SK-N-SH (cell line): ENCODE results near the gene RELN. TPM values are rescaled to one million over a fixed set of nuclear protein-coding genes. Genes with fewer than 3 reads are reported as not detected.

Experiments used
- CTCF ChIA-PET: fragments of 300-600, 350-600 bp; formaldehyde crosslinking; extraction: SDS; loops from one replicate; lab custom pipeline; 2021; lab: Yijun Ruan, JAX
- POLR2A ChIA-PET: fragments of 350-600 bp; sonication (Branson Sonifier 250); formaldehyde crosslinking; extraction: SDS; loops from one replicate; lab custom pipeline; 2020; ENCODE audit warnings: antibody characterized with exemption, inconsistent platforms; lab: Yijun Ruan, JAX
- DNase-seq: peaks from one replicate; pipeline ENCODE4 v3.0.0; 2012
- H2AFZ ChIP-seq: fragments of 200-600 bp; sonication (generic); 2 replicates; pipeline ENCODE4 v1.8.1; 2016; ENCODE audit warnings: antibody characterized with exemption, mild to moderate bottlenecking, low read depth
- H3F3A ChIP-seq: fragments of 200-600 bp; sonication (generic); replicated peaks from 2 replicates; pipeline ENCODE3; 2016; ENCODE audit warnings: antibody characterized with exemption, mild to moderate bottlenecking; ENCODE audit not compliant: insufficient read depth
- H3K27ac ChIP-seq, 2 experiments: fragments of 200-500 bp in 1 of 2; fragments of 200-600 bp in 1 of 2; sonication (Bioruptor generic) in 1 of 2; sonication (generic), shearing (Covaris generic) in 1 of 2; 2 replicates each; pipeline versions ENCODE4 v1.5.1 to v1.6.1; 2014 to 2016; ENCODE audit warnings: low read depth in 2 of 2, inconsistent platforms in 1 of 2, low read length in 1 of 2, mild to moderate bottlenecking in 1 of 2, mixed read lengths in 1 of 2
- H3K27me3 ChIP-seq: fragments of 200-600 bp; sonication (generic), shearing (Covaris generic); 2 replicates; pipeline ENCODE4 v1.6.1; 2016; ENCODE audit warnings: mixed run types; ENCODE audit not compliant: insufficient read depth
- H3K36me3 ChIP-seq, 2 experiments: fragments of 200-500 bp in 1 of 2; fragments of 200-600 bp in 1 of 2; sonication (Bioruptor generic) in 1 of 2; sonication (generic) in 1 of 2; replicated peaks in 1 of 2; 2 replicates each; pipeline versions ENCODE3 to v1.5.1; 2014 to 2016; ENCODE audit warnings: low read length in 1 of 2, mild to moderate bottlenecking in 1 of 2; ENCODE audit not compliant: insufficient read depth in 2 of 2, control insufficient read depth in 1 of 2
- H3K4me1 ChIP-seq, 2 experiments: fragments of 200-500 bp in 1 of 2; fragments of 200-600 bp in 1 of 2; sonication (Bioruptor generic) in 1 of 2; sonication (generic), shearing (Covaris generic) in 1 of 2; 2 replicates each; pipeline versions ENCODE4 v1.5.1 to v1.6.1; 2014 to 2016; ENCODE audit warnings: low read depth in 1 of 2, low read length in 1 of 2, mixed run types in 1 of 2; ENCODE audit not compliant: insufficient read depth in 2 of 2, control insufficient read depth in 1 of 2
- H3K4me2 ChIP-seq: fragments of 200-600 bp; sonication (generic), shearing (Covaris generic); 2 replicates; pipeline ENCODE4 v1.6.1; 2017; ENCODE audit warnings: mixed run types
- H3K4me3 ChIP-seq, 2 experiments: fragments of 200-500 bp in 1 of 2; fragments of 200-600 bp in 1 of 2; sonication (Bioruptor generic) in 1 of 2; sonication (generic), shearing (Covaris generic) in 1 of 2; 2 replicates each; pipeline versions ENCODE4 v1.5.1 to v1.8.1; 2014 to 2016; ENCODE audit warnings: low read depth in 2 of 2, inconsistent platforms in 1 of 2, low read length in 1 of 2, mild to moderate bottlenecking in 1 of 2, mixed read lengths in 1 of 2, moderate library complexity in 1 of 2
- H3K79me2 ChIP-seq: fragments of 200-600 bp; sonication (generic); 2 replicates; pipeline ENCODE4 v1.8.1; 2017; ENCODE audit warnings: mild to moderate bottlenecking; ENCODE audit not compliant: insufficient read depth
- H3K9ac ChIP-seq: fragments of 200-600 bp; sonication (generic); 2 replicates; pipeline ENCODE4 v1.6.1; 2017; ENCODE audit warnings: mixed run types
- H3K9me2 ChIP-seq: fragments of 200-600 bp; sonication (generic); 2 replicates; pipeline ENCODE4 v1.6.1; 2017; ENCODE audit warnings: mixed run types
- H3K9me3 ChIP-seq: fragments of 200-600 bp; sonication (generic); 2 replicates; pipeline ENCODE4 v1.6.1; 2017; ENCODE audit warnings: mixed run types, mild to moderate bottlenecking, moderate library complexity
- H4K20me1 ChIP-seq: fragments of 200-600 bp; sonication (generic); 2 replicates; pipeline ENCODE4 v1.6.1; 2017; ENCODE audit warnings: mild to moderate bottlenecking, mixed run types; ENCODE audit not compliant: insufficient read depth
- CHD2 ChIP-seq: fragments of 150-350 bp; IDR thresholded peaks from 2 replicates; pipeline ENCODE4 v1.6.1; 2018; ENCODE audit warnings: low read length; ENCODE audit not compliant: partially characterized antibody
- EP300 ChIP-seq, 2 experiments: IDR thresholded peaks; 2 replicates each; pipeline versions ENCODE4 v1.4.0 to v1.6.1; 2012; ENCODE audit warnings: borderline replicate concordance in 1 of 2, low read depth in 1 of 2, low read length in 1 of 2
- EZH2phosphoT487 ChIP-seq: fragments of 200-600 bp; sonication (generic); IDR thresholded peaks from 2 replicates; pipeline ENCODE4 v1.6.1; 2017; ENCODE audit warnings: low read depth, mixed run types, mild to moderate bottlenecking, antibody characterized with exemption, moderate library complexity, borderline replicate concordance
- GABPA ChIP-seq: IDR thresholded peaks from 2 replicates; pipeline ENCODE4 v1.4.0; 2012; ENCODE audit warnings: low read depth, mild to moderate bottlenecking
- GATA2 ChIP-seq: sonication (generic); formaldehyde crosslinking; IDR thresholded peaks from 2 replicates; pipeline ENCODE4 v1.5.0; 2020; ENCODE audit warnings: mild to moderate bottlenecking, missing genetic modification reagents
- MAX ChIP-seq: IDR thresholded peaks from 2 replicates; pipeline ENCODE4 v1.4.0; 2012; ENCODE audit warnings: low read depth
- MEF2A ChIP-seq: IDR thresholded peaks from 2 replicates; pipeline ENCODE4 v1.4.0; 2012; ENCODE audit warnings: low read depth, borderline replicate concordance
- MXI1 ChIP-seq: IDR thresholded peaks from 2 replicates; pipeline ENCODE4 v1.6.1; 2012; ENCODE audit warnings: mild to moderate bottlenecking, low read depth, low read length, improper control_type of control experiment
- NRF1 ChIP-seq: IDR thresholded peaks from 2 replicates; pipeline ENCODE4 v1.6.1; 2012; ENCODE audit warnings: low read depth, mild to moderate bottlenecking, low read length
- RAD21 ChIP-seq: IDR thresholded peaks from 2 replicates; pipeline ENCODE4 v1.6.1; 2012; ENCODE audit warnings: mild to moderate bottlenecking, low read length
- RXRA ChIP-seq: IDR thresholded peaks from 2 replicates; pipeline ENCODE4 v1.4.0; 2012; ENCODE audit warnings: low read depth, mild to moderate bottlenecking, borderline replicate concordance
- SIN3A ChIP-seq: IDR thresholded peaks from 2 replicates; pipeline ENCODE4 v1.6.1; 2012; ENCODE audit warnings: low read depth, mild to moderate bottlenecking, low read length, moderate library complexity, borderline replicate concordance
- TAF1 ChIP-seq: IDR thresholded peaks from 2 replicates; pipeline ENCODE4 v1.6.1; 2012; ENCODE audit warnings: low read depth, mild to moderate bottlenecking, low read length, moderate library complexity, borderline replicate concordance
- TCF12 ChIP-seq: IDR thresholded peaks from 2 replicates; pipeline ENCODE4 v1.4.0; 2012
- TEAD4 ChIP-seq: IDR thresholded peaks from 2 replicates; pipeline ENCODE4 v1.4.0; 2012; ENCODE audit warnings: mild to moderate bottlenecking, borderline replicate concordance; ENCODE audit not compliant: insufficient read depth
- USF2 ChIP-seq: fragments of 150-350 bp; IDR thresholded peaks from 2 replicates; pipeline ENCODE4 v1.6.1; 2017; ENCODE audit warnings: antibody characterized with exemption, low read length, low read depth, borderline replicate concordance
- WGBS: methylation state at CpG from one replicate; pipeline ENCODE4 v1.1.6; 2017; ENCODE audit warnings: low lambda C conversion rate; 5-methylcytosine and 5-hydroxymethylcytosine counted together
- polyA plus RNA-seq, 3 experiments: library from polyadenylated mRNA; depleted of rRNA; stranded (reverse); fragments of >200 nt; gene quantifications; 2 replicates each; pipeline ENCODE4 v1.2.3, GENCODE V29; 2012
- TF ChIP-seq, protein P1 (sequence below): fragments of 200-600 bp; sonication (generic); IDR thresholded peaks from 2 replicates; pipeline ENCODE4 v1.6.1; 2017; ENCODE audit warnings: antibody characterized with exemption, mild to moderate bottlenecking, moderate library complexity
- TF ChIP-seq, protein P2 (sequence below): IDR thresholded peaks from 2 replicates; pipeline ENCODE4 v1.4.0; 2012; ENCODE audit warnings: low read depth, borderline replicate concordance
- TF ChIP-seq, protein P3 (sequence below): IDR thresholded peaks from 2 replicates; pipeline ENCODE4; 2012
- TF ChIP-seq, protein P4 (sequence below): IDR thresholded peaks from 2 replicates; pipeline ENCODE4 v1.4.0; 2012; ENCODE audit warnings: low read depth, borderline replicate concordance

Gene RELN
- polyA plus RNA-seq, 1 of the 3 experiments (the other 2 are of a cell fraction) = 0.02 TPM

DNA sequence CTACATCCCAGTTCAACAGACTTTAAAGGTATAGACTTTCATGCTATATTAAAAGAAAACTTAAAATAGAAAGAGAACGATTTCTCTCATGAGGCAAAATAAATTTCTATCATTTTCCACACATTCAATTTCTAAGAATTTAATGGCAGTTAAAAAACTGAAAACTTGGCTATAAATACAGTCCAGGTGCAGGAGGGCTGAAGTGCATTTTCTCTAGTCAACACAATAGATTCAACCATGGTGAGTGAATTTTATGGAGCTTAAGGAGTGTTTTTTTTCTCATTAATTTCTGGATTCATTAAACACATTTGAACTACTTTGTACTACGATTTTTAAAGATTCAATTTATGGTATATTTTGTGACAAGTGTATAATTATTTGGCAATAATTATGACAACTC lies 302.7 kb downstream of the RELN start:
- no peak for DNase-seq
- no peak overlapping the region for H3K27ac ChIP-seq
- no peaks in the 10 kb centered on the region for H3K36me3 ChIP-seq
- peaks cover 4% of the 10 kb centered on the region for H3F3A ChIP-seq
- H3K4me2 ChIP-seq = no peak overlapping the region
- H3K4me3 ChIP-seq = no peak overlapping the region
- POLR2A ChIA-PET = no interaction called here
- no peaks in the 10 kb centered on the region for H3K9me2 ChIP-seq
- H3K9ac ChIP-seq = no peak overlapping the region
- no peak overlapping the region for H2AFZ ChIP-seq
- peaks cover 0 to 5% of the 10 kb centered on the region in 2 experiments; a peak in 2 of 4 replicates for H3K4me1 ChIP-seq
- WGBS = 30% methylated on average over 2 of the region's 2 CpGs
- no peaks in the 10 kb centered on the region for H3K9me3 ChIP-seq
- TF ChIP-seq RAD21 (no peak), GATA2 (CRISPR knock-in tag) (no peak), MAX (no peak), CHD2 (no peak), TAF1 (no peak), GABPA (no peak), TEAD4 (no peak), USF2 (no peak), MXI1 (no peak), RXRA (no peak), EP300 (IDR thresholded peaks at IDR 0.05; ENCODE audit: borderline replicate concordance in 1 of 2, low read depth in 1 of 2, low read length in 1 of 2) (no peak), NRF1 (no peak)
- TF ChIP-seq, protein P1, sequence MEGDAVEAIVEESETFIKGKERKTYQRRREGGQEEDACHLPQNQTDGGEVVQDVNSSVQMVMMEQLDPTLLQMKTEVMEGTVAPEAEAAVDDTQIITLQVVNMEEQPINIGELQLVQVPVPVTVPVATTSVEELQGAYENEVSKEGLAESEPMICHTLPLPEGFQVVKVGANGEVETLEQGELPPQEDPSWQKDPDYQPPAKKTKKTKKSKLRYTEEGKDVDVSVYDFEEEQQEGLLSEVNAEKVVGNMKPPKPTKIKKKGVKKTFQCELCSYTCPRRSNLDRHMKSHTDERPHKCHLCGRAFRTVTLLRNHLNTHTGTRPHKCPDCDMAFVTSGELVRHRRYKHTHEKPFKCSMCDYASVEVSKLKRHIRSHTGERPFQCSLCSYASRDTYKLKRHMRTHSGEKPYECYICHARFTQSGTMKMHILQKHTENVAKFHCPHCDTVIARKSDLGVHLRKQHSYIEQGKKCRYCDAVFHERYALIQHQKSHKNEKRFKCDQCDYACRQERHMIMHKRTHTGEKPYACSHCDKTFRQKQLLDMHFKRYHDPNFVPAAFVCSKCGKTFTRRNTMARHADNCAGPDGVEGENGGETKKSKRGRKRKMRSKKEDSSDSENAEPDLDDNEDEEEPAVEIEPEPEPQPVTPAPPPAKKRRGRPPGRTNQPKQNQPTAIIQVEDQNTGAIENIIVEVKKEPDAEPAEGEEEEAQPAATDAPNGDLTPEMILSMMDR = no peak
- H4K20me1 ChIP-seq = no peaks in the 10 kb centered on the region
- CTCF ChIA-PET = interaction anchor here (0.7 to 1.6 kb wide), 3 partner anchors 13 to 162 kb away, joined by 3 to 6 read pairs (median 3); no protein-coding TSS in a partner anchor
- no peaks in the 10 kb centered on the region for H3K27me3 ChIP-seq
- no peaks in the 10 kb centered on the region for H3K79me2 ChIP-seq

DNA sequence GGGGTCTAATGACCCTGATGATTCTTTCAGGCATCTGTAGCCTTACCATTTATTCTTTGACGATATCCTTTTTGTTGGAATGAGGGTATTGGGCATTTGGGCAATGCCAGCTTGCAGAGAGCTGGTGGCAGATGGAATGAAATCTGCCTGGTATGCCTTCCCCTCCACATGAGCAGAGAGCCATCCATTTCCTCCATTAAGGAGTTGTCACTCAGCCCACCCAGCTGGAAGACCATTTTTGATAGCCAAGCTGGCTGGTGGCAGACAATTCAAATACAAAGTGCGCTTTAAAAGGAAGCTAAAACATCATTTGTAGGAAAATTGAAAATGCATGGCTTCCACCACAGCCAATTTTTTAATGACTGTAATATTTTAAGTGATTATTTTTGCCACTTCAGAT lies 303.4 kb downstream of the RELN start:
- H3K4me3 ChIP-seq = no peak overlapping the region
- CTCF ChIA-PET = no interaction called here
- H3K27me3 ChIP-seq = no peaks in the 10 kb centered on the region
- no peak overlapping the region for H3K9ac ChIP-seq
- no peaks in the 10 kb centered on the region for H4K20me1 ChIP-seq
- H3K27ac ChIP-seq = no peak overlapping the region
- H3K9me3 ChIP-seq = no peaks in the 10 kb centered on the region
- WGBS = 43% methylated on average over 2 of the region's 2 CpGs
- H3K4me1 ChIP-seq = peaks cover 0 to 5% of the 10 kb centered on the region in 2 experiments; a peak in 2 of 4 replicates
- no peaks in the 10 kb centered on the region for H3K79me2 ChIP-seq
- H3F3A ChIP-seq = peaks cover 4% of the 10 kb centered on the region
- H3K36me3 ChIP-seq = no peaks in the 10 kb centered on the region
- H3K9me2 ChIP-seq = no peaks in the 10 kb centered on the region
- POLR2A ChIA-PET = no interaction called here
- no peak overlapping the region for H2AFZ ChIP-seq
- no peak for DNase-seq
- H3K4me2 ChIP-seq = no peak overlapping the region
- TF ChIP-seq MEF2A = no peak
- TF ChIP-seq TCF12 = no peak
- TF ChIP-seq, protein P2, sequence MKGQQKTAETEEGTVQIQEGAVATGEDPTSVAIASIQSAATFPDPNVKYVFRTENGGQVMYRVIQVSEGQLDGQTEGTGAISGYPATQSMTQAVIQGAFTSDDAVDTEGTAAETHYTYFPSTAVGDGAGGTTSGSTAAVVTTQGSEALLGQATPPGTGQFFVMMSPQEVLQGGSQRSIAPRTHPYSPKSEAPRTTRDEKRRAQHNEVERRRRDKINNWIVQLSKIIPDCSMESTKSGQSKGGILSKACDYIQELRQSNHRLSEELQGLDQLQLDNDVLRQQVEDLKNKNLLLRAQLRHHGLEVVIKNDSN = no peak
- no peak for TF ChIP-seq EZH2phosphoT487
- no peak for TF ChIP-seq EP300 (IDR thresholded peaks at IDR 0.05; ENCODE audit: borderline replicate concordance in 1 of 2, low read depth in 1 of 2, low read length in 1 of 2)
- TF ChIP-seq, protein P3, sequence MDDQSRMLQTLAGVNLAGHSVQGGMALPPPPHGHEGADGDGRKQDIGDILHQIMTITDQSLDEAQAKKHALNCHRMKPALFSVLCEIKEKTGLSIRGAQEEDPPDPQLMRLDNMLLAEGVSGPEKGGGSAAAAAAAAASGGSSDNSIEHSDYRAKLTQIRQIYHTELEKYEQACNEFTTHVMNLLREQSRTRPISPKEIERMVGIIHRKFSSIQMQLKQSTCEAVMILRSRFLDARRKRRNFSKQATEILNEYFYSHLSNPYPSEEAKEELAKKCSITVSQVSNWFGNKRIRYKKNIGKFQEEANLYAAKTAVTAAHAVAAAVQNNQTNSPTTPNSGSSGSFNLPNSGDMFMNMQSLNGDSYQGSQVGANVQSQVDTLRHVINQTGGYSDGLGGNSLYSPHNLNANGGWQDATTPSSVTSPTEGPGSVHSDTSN = no peak
- TF ChIP-seq, protein P4, sequence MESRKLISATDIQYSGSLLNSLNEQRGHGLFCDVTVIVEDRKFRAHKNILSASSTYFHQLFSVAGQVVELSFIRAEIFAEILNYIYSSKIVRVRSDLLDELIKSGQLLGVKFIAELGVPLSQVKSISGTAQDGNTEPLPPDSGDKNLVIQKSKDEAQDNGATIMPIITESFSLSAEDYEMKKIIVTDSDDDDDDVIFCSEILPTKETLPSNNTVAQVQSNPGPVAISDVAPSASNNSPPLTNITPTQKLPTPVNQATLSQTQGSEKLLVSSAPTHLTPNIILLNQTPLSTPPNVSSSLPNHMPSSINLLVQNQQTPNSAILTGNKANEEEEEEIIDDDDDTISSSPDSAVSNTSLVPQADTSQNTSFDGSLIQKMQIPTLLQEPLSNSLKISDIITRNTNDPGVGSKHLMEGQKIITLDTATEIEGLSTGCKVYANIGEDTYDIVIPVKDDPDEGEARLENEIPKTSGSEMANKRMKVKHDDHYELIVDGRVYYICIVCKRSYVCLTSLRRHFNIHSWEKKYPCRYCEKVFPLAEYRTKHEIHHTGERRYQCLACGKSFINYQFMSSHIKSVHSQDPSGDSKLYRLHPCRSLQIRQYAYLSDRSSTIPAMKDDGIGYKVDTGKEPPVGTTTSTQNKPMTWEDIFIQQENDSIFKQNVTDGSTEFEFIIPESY = no peak
- no peak for TF ChIP-seq SIN3A
- no peak for TF ChIP-seq USF2
